Activated T-cell treated with anti-CD3 and anti-CD28 coated beads, Interleukin-2, amount 50 U/mL, for 1 hour (primary cell): Measurements from ENCODE around the gene IPO8.
"Not testable (repeated sequence)": the region's sequence is repeated elsewhere in the genome, so short reads cannot be mapped to it uniquely, and the experiment has no call there.

Source experiments
- DNase-seq: peaks from one replicate; pipeline ENCODE4 v3.0.0-alpha.2; 2020

Gene IPO8

DNA sequence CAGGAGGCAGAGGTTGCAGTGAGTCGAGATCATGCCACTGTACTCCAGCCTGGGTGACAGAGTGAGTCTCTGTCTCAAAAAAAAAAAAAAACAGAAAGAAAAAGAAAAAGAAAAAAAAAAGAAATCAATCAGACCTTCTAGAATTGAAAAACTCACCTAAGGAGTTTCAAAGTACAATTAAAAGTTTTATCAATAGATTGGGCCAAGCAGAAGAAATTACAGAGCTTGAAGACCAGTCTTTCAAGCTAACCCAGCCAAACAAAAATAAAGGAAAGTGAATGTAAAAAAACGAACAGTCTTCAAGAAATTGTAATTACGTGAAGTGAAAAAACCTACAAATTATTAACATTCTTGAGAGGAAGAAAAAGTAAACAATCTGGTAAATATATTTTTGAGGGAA lies 93.0 kb downstream of the IPO8 start:
- DNase-seq: no peak

DNA sequence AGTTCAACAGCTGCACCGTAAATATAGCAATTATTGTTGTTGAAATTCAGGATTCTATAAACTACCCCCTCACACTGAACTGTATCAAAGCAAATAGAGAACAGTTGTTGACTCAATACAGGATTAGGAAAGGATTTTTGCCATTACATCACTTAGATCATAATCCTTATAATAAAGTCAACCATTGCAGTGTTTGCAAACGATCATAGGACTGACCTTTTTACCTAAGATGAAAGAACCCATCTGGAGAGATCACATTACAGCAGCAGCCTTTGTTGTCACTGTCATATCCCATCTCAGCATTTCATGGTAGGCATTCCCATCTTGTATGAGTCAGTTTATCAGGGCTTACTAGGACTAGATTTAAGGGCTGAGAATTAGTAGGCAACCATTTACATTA lies 96.1 kb downstream of the IPO8 start:
- no peak for DNase-seq

DNA sequence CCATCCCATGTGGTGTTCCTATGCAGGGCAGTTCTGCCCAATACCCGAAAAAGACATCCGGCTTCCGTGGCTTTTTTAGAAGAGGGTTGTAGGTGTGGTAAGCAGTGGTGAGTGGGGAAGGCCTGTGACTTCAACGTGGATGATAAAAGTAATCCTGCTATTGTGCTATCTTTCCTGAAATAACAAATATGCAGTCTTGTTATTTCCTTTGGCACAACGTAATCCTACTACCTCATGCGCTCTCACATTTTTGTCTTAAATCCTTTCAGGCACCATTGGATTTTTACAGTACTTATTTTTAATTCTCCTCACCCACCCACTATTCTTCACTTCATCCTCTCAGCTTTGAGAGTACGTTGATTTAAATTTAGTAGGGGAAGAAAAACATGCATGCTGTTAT lies 96.8 kb downstream of the IPO8 start:
- DNase-seq: no peak

DNA sequence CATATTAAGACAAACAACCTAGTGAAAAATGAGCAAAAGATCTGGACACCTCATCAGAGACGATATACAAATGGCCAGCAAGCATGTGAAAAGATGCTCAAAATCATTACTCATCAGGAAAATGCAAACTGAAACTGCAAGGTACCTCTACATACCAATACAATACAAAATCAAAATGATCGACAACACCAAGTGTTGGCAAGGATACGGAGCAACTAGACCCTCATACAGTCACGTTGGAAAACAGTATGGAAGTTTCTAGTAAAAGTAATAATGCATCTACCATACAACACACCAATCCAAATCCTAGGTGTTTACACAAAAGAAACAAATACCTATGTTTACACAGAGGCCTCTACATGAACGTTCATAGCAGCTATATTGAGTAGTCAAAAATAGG lies 99.9 kb downstream of the IPO8 start:
- no peak for DNase-seq

DNA sequence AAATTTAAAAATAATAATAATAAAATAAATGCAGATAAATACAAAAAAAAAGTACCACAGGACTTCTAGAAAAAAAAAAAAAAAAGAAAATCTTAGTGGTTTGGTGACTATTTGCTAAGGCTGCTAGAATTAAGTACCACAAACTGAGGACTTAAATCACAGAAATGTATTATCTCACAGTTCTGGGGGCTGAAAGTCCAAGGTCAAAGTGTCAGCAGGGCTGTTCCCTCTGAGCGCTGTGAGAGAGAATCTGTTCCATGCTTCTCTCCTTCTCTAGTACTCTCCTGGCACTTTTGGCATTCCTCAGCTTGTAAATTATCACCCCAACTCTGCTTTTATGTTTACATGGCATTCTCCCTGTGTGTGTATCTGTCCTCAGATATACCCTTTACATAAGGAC lies 101.2 kb downstream of the IPO8 start:
- no peak for DNase-seq

DNA sequence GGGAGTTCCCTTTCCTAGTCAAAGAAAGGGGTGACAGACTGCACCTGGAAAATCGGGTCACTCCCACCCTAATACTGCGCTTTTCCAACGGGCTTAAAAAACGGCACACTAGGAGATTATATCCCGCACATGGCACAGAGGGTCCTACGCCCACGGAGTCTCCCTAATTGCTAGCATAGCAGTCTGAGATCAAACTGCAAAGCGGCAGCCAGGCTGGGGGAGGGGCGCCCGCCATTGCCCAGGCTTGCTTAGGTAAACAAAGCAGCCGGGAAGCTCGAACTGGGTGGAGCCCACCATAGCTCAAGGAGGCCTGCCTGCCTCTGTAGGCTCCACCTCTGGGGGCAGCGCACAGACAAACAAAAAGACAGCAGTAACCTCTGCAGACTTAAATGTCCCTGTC lies 107.1 kb downstream of the IPO8 start:
- not testable (repeated sequence) for DNase-seq

DNA sequence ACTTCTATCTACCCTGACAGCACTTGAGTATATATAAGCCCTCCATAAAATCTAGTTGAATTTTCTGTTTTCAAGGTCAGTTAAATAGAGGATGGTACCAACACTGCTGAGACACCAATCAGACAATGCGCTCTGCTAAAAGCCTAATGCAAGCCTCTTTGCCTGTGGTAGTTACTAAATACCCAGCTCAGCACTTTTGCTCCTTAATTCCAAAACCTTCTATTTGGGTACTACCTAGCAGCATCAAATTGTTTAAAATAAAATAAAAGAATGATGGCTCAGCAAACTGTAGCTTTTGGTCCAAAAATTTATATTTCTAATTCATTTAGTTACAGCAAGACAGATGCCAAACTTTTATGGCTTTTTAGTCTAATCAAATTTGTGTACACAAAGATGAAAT lies 107.9 kb downstream of the IPO8 start:
- no peak for DNase-seq

DNA sequence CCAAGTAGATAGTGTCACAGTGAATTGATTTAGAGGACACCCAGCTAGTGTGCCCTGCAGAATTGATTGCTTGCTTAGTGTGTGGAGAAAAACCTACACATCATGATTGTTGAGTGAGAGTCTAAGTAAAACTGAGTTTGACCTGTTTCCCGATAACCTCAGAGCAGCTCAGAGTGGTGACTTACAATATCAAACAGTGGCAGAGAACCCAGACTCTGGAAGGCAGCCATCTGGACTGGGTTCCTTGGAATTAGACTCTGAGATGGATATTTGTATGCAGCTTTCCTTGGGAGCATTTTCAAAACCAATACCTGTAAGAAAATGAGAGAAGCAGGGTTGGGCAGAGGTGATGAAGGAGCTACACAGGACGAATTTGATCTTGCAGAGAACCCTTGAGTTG lies 109.8 kb downstream of the IPO8 start:
- DNase-seq: no peak

DNA sequence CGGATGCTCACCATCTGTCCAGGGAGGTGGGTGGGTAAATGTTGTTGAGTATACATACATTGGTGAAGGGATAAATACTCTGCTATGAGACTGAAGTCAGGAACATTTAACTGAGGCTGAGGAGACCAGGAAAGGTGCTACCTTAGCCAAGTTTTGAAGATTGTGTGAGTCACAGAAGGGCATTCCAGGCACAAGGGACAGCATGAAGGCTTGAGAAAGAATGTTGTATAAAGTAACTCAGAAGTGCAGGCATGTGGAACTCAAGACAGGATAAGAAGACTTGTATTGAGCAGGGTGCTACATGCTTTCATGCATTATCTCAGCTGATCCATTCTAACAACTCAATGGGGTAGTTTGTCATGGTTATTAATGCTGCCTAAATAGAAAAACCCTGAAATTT lies 112.7 kb downstream of the IPO8 start:
- no peak for DNase-seq

DNA sequence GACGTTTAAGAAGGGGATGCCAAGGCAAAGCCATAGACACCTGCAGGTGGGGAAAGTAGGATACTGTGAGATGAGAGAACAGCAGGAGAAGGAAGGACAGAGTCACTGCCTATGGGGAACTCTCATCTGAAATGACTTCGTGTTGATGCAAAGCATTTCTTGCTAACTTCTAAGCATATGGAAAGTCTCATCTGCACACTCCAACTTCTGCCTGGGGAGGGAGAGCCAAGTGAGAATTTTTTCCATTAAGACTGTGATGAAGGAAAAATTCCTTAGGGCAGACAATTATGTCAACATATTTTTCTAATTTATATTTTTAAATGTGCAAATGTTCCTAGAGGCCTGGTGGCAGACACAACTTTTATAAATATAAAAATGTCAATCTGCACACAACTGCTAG lies 115.3 kb downstream of the IPO8 start:
- DNase-seq: no peak
